ENCODE data around the gene TPRG1. TPM values are rescaled to one million over a fixed set of nuclear protein-coding genes. Genes with fewer than 3 reads are reported as not detected.

The TPRG1 gene
- total and polyA plus RNA-seq, 2 donors (not counting 1 experiment from before 2014, with no cell fraction given) = 0.47 to 0.99 TPM

GRCh38 chr3:189267981-189268613 lies 96.3 kb downstream of the TPRG1 start:
- H3K27me3 ChIP-seq (ENCODE audit: control insufficient read depth, insufficient read depth, low read length) = no peaks in the 10 kb centered on the region
- H4K20me1 ChIP-seq (ENCODE audit: control insufficient read depth, extremely low read depth, insufficient read depth, low read length) = no peaks in the 10 kb centered on the region
- no peak overlapping the region for H2AFZ ChIP-seq (ENCODE audit: low read length)
- H3K36me3 ChIP-seq (ENCODE audit: control insufficient read depth, insufficient read depth, low read length) = no peaks in the 10 kb centered on the region
- H3K79me2 ChIP-seq (ENCODE audit: control insufficient read depth, insufficient read depth, low read length) = no peaks in the 10 kb centered on the region
- no peak overlapping the region for H3K27ac ChIP-seq (ENCODE audit: insufficient read depth, low read length)
- no peak overlapping the region for H3K4me3 ChIP-seq (replicated peaks in 1 of 4; ENCODE audit: control extremely low read depth in 1 of 4, insufficient read depth in 1 of 4, low read depth in 3 of 4, low read length in 4 of 4)
- no peak overlapping the region for H3K9ac ChIP-seq (ENCODE audit: insufficient read depth, low read length)
- TF ChIP-seq EZH2 (IDR thresholded peaks at IDR 0.05; ENCODE audit: low read length, missing control alignments) (no peak), CTCF (conservative IDR thresholded peaks at IDR 0.05 in 1 of 2, IDR thresholded peaks at IDR 0.05 in 1 of 2; ENCODE audit: low read depth in 1 of 2, low read length in 2 of 2) (peak; percentile 14 to 35)
- no peaks in the 10 kb centered on the region for H3K9me3 ChIP-seq (ENCODE audit: control insufficient read depth, insufficient read depth, low read depth, low read length)
- H3K4me1 ChIP-seq (ENCODE audit: control insufficient read depth, extremely low read depth, insufficient read depth, low read length) = no peaks in the 10 kb centered on the region
- H3K4me2 ChIP-seq (ENCODE audit: extremely low read depth, insufficient read depth, low read length) = no peak overlapping the region
- DNase-seq (ENCODE audit: low read depth in 2 of 2) = peak; percentile 8 to 38

GRCh38 chr3:189269365-189269764 lies 97.6 kb downstream of the TPRG1 start:
- H3K9me3 ChIP-seq (ENCODE audit: control insufficient read depth, insufficient read depth, low read depth, low read length) = no peaks in the 10 kb centered on the region
- no peaks in the 10 kb centered on the region for H3K27me3 ChIP-seq (ENCODE audit: control insufficient read depth, insufficient read depth, low read length)
- peak in 1 of 2 donors; percentile 43 for DNase-seq (ENCODE audit: low read depth in 2 of 2)
- no peak for TF ChIP-seq EZH2 (IDR thresholded peaks at IDR 0.05; ENCODE audit: low read length, missing control alignments)
- no peak overlapping the region for H3K9ac ChIP-seq (ENCODE audit: insufficient read depth, low read length)
- no peaks in the 10 kb centered on the region for H3K79me2 ChIP-seq (ENCODE audit: control insufficient read depth, insufficient read depth, low read length)
- no peak overlapping the region for H3K4me3 ChIP-seq (replicated peaks in 1 of 4; ENCODE audit: control extremely low read depth in 1 of 4, insufficient read depth in 1 of 4, low read depth in 3 of 4, low read length in 4 of 4)
- H4K20me1 ChIP-seq (ENCODE audit: control insufficient read depth, extremely low read depth, insufficient read depth, low read length) = no peaks in the 10 kb centered on the region
- no peak overlapping the region for H2AFZ ChIP-seq (ENCODE audit: low read length)
- no peak overlapping the region for H3K27ac ChIP-seq (ENCODE audit: insufficient read depth, low read length)
- no peaks in the 10 kb centered on the region for H3K4me1 ChIP-seq (ENCODE audit: control insufficient read depth, extremely low read depth, insufficient read depth, low read length)
- H3K36me3 ChIP-seq (ENCODE audit: control insufficient read depth, insufficient read depth, low read length) = no peaks in the 10 kb centered on the region
- H3K4me2 ChIP-seq (ENCODE audit: extremely low read depth, insufficient read depth, low read length) = no peak overlapping the region

- Histone ChIP-seq H3K27ac (ENCODE audit: insufficient read depth, low read length) (no peak overlapping the region), H3K4me3 (replicated peaks in 1 of 4; ENCODE audit: control extremely low read depth in 1 of 4, insufficient read depth in 1 of 4, low read depth in 3 of 4, low read length in 4 of 4) (no peak overlapping the region), H4K20me1 (ENCODE audit: control insufficient read depth, extremely low read depth, insufficient read depth, low read length) (no peaks in the 10 kb centered on the region), H3K36me3 (ENCODE audit: control insufficient read depth, insufficient read depth, low read length) (no peaks in the 10 kb centered on the region), H3K79me2 (ENCODE audit: control insufficient read depth, insufficient read depth, low read length) (no peaks in the 10 kb centered on the region), H3K9ac (ENCODE audit: insufficient read depth, low read length) (no peak overlapping the region), H3K27me3 (ENCODE audit: control insufficient read depth, insufficient read depth, low read length) (no peaks in the 10 kb centered on the region), H2AFZ (ENCODE audit: low read length) (no peak overlapping the region), H3K4me1 (ENCODE audit: control insufficient read depth, extremely low read depth, insufficient read depth, low read length) (no peaks in the 10 kb centered on the region), H3K9me3 (ENCODE audit: control insufficient read depth, insufficient read depth, low read depth, low read length) (no peaks in the 10 kb centered on the region), H3K4me2 (ENCODE audit: extremely low read depth, insufficient read depth, low read length) (no peak overlapping the region)
- peak; percentile 78 to 84 for DNase-seq (ENCODE audit: low read depth in 2 of 2)
- no peak for TF ChIP-seq EZH2 (IDR thresholded peaks at IDR 0.05; ENCODE audit: low read length, missing control alignments)
- peak; percentile 82 to 88 for TF ChIP-seq CTCF (conservative IDR thresholded peaks at IDR 0.05 in 1 of 2, IDR thresholded peaks at IDR 0.05 in 1 of 2; ENCODE audit: low read depth in 1 of 2, low read length in 2 of 2)
Observed at GRCh38 chr3:189270248-189270832, 98.6 kb downstream of the TPRG1 start.

Measured in fibroblast of lung (primary cell).